ENCODE measurements around the gene HIVEP3. TPM values are rescaled to one million over a fixed set of nuclear protein-coding genes. Genes with fewer than 3 reads are reported as not detected.

Gene HIVEP3
- total RNA-seq, 4 donors from 2014 or later = 5.3 to 17.3 (median 9.1) TPM

DNA sequence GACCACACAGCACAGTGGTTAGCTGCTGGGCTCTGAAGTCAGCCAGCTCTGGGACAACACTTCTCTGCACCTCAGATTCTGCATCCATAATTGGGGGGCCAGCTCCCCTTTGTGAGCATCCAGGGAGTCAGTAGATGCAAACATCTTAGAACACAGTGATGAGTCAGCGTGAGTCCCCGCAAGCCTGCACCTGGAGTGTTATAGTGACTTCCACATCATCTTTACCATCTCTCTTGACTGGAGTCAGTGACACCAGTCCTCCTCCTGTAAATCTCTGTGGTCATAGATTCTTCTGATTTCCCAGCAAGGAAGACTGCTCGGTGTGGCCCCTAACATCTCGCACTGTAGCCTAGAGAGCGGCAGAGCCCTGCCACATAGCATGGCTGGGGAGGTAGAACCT lies 420.3 kb downstream of the HIVEP3 start:
- no peak overlapping the region for H3K4me3 ChIP-seq (ENCODE audit: low read depth, poor library complexity, severe bottlenecking)
- no peak for DNase-seq (ENCODE audit: low spot score in 2 of 2)
- TF ChIP-seq POLR2A (IDR thresholded peaks at IDR 0.05) (no peak), CTCF (IDR thresholded peaks at IDR 0.05) (no peak)
- WGBS, 2 donors = 65 to 70% methylated on average over 5 of the region's 5 CpGs
- intact Hi-C loops (cut with DNase I; ENCODE audit: low total_unique reads) = no loop called here

GRCh38 chr1:41497461-41498030 lies 421.2 kb downstream of the HIVEP3 start:
- no peak for DNase-seq (ENCODE audit: low spot score in 2 of 2)
- WGBS, 2 donors = 94 to 97% methylated on average over 7 of the region's 7 CpGs
- H3K4me3 ChIP-seq (ENCODE audit: low read depth, poor library complexity, severe bottlenecking) = no peak overlapping the region
- intact Hi-C loops (cut with DNase I; ENCODE audit: low total_unique reads) = no loop called here
- TF ChIP-seq POLR2A (IDR thresholded peaks at IDR 0.05) = no peak
- no peak for TF ChIP-seq CTCF (IDR thresholded peaks at IDR 0.05)

- DNase-seq (ENCODE audit: low spot score in 2 of 2) = no peak
- WGBS, 2 donors = 82% methylated on average over 13 of the region's 13 CpGs
- intact Hi-C loops (cut with DNase I; ENCODE audit: low total_unique reads) = no loop called here
- TF ChIP-seq POLR2A (IDR thresholded peaks at IDR 0.05) (no peak), CTCF (IDR thresholded peaks at IDR 0.05) (no peak)
- H3K4me3 ChIP-seq (ENCODE audit: low read depth, poor library complexity, severe bottlenecking) = no peak overlapping the region
These were observed 421.7 kb downstream of the HIVEP3 start for GRCh38 chr1:41497056-41497440.

DNA sequence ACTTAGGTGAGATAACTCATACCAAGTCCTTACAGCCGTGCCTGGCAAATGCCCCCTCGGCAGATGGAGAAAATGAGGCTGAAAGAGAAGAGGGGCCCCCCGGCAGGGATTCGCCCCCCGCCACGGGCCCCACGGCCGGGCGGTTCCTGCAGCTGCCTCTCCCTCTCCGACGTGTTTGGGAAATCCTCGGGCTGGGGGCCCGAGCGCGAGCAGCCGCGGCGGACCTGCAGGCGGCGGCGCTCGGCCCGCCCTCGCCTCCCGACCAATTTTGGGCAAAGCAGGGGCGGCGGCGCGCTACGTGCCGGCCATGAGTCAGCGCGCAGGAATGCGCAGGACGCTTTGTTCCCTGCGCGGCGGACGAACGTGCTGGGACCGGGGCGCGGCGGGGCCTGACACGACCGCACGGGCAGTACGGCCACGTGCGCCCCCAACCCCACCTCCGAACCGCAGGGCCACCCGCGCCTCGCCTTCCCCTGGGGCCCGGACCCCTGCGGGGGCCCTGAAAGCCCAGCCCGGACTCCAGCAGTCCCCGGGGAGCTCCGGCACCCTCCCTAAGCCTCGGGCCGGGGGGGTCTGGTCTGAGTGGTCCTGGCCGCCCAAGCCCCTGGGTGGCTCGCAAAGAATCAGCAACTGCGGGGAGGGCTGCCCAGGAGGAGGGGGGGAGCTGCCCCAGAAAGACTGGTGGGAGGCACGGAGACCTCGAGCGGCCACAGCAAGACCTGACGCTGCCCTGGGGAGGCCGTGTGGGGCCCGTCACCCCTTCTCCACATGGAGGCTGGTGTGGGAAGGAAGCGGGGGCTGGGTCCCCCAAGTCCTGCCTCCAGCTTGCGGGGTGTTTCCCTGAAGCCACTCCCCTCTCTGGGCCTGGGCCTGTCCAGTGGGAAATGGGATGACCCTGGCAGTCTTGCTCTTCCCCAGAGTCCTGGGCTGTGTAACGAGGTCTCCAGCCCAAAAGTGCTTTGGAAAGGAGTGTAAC lies 422.4 kb downstream of the HIVEP3 start:
- peak; percentile 82 to 97 for DNase-seq (ENCODE audit: low spot score in 2 of 2)
- intact Hi-C loops (cut with DNase I; ENCODE audit: low total_unique reads) = no loop called here
- WGBS, 2 donors = 7 to 15% methylated on average over 29 to 45 of the region's 74 CpGs
- H3K4me3 ChIP-seq (ENCODE audit: low read depth, poor library complexity, severe bottlenecking) = no peak overlapping the region
- no peak for TF ChIP-seq POLR2A (IDR thresholded peaks at IDR 0.05)
- TF ChIP-seq CTCF (IDR thresholded peaks at IDR 0.05) = no peak

DNA sequence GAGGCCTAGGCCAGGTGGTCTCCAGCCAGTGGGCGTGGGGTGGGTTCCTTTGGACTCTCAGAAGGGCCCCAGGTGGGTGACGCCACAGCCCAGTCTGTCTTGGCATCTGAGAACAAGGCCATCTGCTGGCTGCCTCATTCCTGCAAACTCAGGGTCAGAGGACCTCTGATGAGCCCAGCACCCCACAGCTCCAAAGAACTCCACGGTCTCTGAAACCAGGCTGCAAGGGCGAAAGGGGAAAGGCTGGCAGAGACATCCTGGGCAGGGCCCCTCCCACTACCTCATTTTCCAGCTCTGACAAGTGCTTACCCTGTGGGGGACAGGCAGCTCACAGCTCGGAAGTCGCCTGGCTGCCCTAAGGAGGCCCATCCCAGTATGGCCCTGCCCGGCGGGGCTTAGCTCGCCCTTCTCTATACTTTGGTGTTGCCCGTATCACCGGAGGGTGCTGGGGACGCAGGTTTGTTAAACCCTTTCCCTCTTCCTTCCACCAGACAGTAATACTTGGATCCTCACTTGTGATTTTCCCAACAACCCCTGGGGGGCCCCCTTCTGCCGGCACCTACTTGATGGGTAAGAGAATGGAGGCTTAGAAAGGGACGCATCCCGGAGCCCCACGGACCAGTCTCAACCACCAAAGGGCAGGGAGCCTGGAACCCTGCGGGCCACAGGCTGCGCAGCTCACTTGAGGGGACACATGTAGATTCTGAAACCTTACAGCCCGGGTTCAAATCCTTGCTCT lies 423.3 kb downstream of the HIVEP3 start:
- intact Hi-C loops (cut with DNase I; ENCODE audit: low total_unique reads) = no loop called here
- no peak overlapping the region for H3K4me3 ChIP-seq (ENCODE audit: low read depth, poor library complexity, severe bottlenecking)
- TF ChIP-seq CTCF (IDR thresholded peaks at IDR 0.05) (no peak), POLR2A (IDR thresholded peaks at IDR 0.05) (no peak)
- no peak for DNase-seq (ENCODE audit: low spot score in 2 of 2)
- 65 to 70% methylated on average over 19 of the region's 19 CpGs for WGBS, 2 donors

Data from lower leg skin (tissue), 4 donors.